Right lung (tissue), 5 donors: ENCODE results near the gene PIEZO1. TPM values are rescaled to one million over a fixed set of nuclear protein-coding genes. Genes with fewer than 3 reads are reported as not detected.
A peak's percentile ranks its signal among the peaks of the same experiment; 100 is the strongest.

ENCODE experiments used
- DNase-seq, 2 donors: peaks; one replicate each; pipeline ENCODE4 v3.0.0-alpha.2; 2013
- polyA plus RNA-seq, 5 donors: library from polyadenylated mRNA; unstranded; fragments of 120-200 nt; gene quantifications; one replicate each; pipeline versions ENCODE4 v1.2.1 to v1.2.3, GENCODE V29; 2013; ENCODE audit warnings: inconsistent platforms in 1 of 5, low replicate concordance in 1 of 5; ENCODE audit not compliant: insufficient read length in 5 of 5, insufficient read depth in 1 of 5

PIEZO1 gene
- polyA plus RNA-seq, 5 donors, result 54.1 to 115 (median 76.2) TPM

GRCh38 chr16:88818575-88818874 is 33.5 kb upstream of the PIEZO1 start:
- no peak for DNase-seq

- DNase-seq, result no peak
Measured at GRCh38 chr16:88817785-88818574, 33.0 kb upstream of the PIEZO1 start.

DNA sequence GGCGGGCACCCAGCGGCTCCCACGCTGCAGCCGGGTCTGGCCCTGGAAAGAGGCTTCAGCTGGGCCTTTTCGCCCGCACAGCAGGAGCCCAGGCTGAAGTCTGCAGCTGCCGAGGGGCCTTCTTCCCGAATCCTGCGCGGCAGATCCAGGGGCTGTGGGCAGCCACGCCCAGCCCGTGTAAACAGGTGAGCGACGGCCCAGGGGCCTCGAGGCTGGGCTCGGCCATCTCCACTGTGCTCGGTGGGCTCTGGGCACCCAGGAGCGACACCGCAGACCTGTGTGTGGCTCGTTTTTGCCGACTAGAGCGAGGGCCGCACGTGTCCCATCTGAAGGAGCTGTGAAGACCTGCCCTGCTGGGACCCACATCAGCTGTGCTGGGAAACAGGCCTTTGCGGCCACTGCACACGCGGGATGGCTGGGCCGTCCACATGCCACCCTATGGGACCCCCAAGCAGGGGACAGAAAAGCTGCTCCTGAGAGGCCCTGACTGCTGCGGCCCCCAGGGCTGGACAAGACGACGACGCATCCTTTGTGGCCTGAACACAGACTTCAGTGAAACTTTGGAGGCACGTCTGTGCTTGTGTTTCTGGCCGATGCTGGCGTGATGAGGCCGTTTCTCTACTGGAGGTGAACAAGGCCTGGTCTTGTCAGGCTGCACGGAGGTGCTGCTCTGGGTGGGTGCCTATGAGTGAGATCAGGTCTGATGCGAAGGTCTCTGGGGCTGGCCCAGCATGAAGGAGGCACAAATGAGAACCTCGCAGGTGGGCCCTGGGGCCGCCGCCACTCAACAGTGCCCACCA is 31.9 kb upstream of the PIEZO1 start:
- no peak for DNase-seq

- no peak for DNase-seq
Measured at GRCh38 chr16:88815901-88816589, 31.0 kb upstream of the PIEZO1 start.

- no peak for DNase-seq
Measured at GRCh38 chr16:88815227-88815626, 30.2 kb upstream of the PIEZO1 start.

DNA sequence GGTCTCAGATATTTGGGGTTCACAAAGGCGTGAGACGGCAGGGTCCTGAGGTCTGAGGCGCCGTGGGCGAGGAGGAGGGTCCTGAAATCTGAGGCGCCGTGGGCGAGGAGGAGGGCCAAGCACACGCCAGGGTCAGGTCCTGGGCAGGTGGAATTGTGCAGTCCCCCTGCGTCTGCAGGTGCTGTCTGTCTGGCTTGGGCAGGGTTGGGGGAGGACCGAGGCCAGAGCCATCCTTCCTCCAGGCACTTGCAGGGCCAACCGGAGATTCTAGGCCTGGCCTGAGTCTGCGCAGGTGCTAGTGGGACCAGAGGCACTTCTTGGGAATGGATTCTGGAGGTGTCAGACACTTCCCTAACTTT is 29.1 kb upstream of the PIEZO1 start:
- DNase-seq, result no peak

DNA sequence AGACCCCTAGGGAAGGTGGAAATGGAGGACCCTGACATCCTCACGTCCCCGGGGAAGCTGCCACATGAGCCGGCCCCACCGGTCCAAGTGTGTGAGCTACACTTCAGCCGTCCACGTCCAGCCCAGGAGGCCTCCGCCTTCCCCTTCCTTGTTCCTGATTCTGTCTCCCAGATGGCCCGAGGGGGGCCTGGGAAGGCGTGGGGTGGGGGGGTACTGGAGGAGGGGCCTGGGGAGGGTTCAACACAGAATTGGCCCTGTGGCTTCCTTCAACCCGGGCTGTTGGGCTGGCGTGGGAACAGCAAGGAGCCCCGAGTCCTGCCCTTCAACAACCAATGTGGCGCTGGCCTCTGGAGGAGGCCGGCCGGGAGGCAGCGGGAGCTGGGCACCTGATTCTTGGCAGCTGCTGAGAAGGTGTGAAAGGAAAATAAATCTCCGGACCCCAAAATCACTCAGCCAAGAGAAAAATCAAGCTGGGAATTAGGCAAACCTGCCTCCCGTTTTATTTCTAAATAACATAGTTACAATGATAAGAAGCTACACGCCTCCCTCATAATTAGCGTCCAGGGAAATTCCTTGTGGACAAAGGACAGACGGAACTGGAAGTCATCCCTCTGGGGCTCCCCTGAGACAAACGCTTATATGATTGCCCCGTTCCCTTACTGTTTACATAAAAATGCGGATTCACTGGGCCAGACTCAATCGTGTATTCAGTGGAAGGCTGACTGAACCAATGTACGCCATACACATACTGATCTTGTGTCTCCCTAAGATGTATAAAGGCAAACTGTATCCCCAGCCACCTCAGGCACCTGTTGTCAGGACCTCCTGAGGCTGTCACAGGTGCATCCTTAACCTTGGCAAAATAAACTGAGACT is 28.5 kb upstream of the PIEZO1 start:
- no peak for DNase-seq

GRCh38 chr16:88812513-88813268 is 27.7 kb upstream of the PIEZO1 start:
- DNase-seq, result peak in 1 of 2 donors; percentile 45

DNA sequence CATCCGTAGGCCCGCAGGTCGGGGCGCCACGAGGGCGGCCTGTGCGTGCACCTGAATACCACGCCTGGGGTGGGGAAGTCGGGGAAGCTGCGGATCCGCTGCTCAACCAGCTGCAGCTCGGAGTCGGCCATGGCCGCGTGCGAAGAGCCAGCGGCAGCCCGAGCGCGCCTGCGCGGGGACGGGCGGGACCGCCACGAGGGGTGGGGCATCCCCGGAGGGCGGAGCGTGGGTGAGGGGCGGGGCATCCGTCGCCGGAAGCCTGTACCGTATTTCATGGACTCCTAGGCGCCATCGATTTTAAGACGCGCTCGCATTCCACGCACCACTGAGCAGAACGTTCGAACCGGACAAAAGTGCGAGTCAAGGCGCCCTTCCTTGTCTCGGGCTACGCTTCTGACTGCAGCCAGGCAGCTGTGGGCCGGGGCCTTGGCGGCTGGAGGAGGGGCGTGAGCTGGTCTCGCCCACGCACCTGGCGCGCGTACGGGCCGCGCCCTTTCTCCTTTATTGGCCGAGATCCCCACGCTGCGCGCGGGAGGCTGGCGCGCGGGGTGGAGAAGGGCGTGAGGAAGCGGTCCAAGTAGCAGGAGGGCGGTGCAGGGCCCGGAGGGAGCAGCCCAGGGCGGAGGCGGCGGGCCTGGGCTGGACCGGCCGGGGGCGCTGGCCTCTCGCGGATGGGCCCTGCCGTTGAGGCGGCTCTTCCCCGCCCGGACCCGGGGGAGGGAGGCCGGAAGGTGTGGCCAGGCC is 26.9 kb upstream of the PIEZO1 start, which contains the start of gene APRT:
Gene APRT (minus strand): TSS at position 160 of the 744 bp plus-strand sequence. CDS start 29 bp downstream, at position 131.
- peak; percentile 93 to 95 for DNase-seq

- peak; percentile 82 to 87 for DNase-seq
Measured at GRCh38 chr16:88810912-88811768, 26.1 kb upstream of the PIEZO1 start.

- DNase-seq, result no peak
Measured at GRCh38 chr16:88810166-88810911, 25.3 kb upstream of the PIEZO1 start.

- no peak for DNase-seq
Measured at GRCh38 chr16:88809676-88810165, 24.7 kb upstream of the PIEZO1 start.

- no peak for DNase-seq
Measured at GRCh38 chr16:88809068-88809675, 24.2 kb upstream of the PIEZO1 start.

- DNase-seq, result no peak
Measured at GRCh38 chr16:88807626-88808453, 22.8 kb upstream of the PIEZO1 start.

DNA sequence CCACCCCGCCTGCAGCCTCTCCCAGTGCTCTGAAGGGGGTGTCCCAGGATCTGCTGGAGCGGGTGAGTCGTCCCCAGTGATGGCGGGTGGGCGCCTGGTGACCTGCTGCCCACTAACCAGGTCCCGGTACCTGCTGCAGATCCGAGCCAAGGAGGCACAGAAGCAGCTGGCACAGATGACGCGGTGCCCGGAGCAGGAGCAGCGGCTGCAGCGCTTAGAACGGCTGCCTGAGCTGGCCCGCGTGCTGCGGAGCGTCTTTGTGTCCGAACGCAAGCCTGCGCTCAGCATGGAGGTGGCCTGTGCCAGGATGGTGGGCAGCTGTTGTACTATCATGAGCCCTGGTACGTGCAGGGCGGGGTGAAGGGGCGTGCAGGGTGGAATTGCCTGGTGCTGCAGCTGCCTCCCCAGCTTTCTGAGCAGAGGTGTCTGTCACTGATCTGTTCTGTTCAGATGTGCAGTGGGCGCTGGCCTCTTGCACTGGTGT is 22.2 kb upstream of the PIEZO1 start:
- no peak for DNase-seq

DNA sequence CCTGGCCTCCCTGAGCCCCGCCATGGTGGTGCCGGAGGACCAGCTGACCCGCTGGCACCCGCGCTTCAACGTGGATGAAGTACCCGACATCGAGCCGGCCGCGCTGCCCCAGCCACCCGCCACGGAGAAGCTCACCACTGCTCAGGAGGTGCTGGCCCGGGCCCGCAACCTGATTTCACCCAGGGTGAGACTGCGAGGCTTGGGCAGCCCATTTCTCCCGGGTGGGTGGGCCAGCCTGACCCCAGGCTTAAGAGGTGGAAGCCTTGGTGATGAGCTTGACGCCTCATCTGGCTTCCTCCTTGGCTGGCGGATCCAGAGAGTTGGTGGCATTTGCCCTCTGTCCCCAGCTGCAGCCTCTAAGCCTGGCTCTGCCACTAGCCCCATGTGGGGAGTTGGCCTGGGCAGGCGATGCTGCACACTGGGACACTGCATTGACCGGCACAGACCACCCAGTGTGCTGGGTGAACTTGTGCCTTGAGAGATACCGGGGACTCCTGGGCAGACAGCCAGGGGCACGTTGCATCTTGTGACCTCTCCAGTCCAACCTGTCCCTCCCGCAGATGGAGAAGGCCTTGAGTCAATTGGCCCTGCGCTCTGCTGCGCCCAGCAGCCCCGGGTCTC is 21.6 kb upstream of the PIEZO1 start:
- no peak for DNase-seq
